ENCODE results near the gene HES3.

GRCh38 chr1:6239950-6240768 lies 3.8 kb upstream of the HES3 start:
- TF ChIP-seq, protein P1, sequence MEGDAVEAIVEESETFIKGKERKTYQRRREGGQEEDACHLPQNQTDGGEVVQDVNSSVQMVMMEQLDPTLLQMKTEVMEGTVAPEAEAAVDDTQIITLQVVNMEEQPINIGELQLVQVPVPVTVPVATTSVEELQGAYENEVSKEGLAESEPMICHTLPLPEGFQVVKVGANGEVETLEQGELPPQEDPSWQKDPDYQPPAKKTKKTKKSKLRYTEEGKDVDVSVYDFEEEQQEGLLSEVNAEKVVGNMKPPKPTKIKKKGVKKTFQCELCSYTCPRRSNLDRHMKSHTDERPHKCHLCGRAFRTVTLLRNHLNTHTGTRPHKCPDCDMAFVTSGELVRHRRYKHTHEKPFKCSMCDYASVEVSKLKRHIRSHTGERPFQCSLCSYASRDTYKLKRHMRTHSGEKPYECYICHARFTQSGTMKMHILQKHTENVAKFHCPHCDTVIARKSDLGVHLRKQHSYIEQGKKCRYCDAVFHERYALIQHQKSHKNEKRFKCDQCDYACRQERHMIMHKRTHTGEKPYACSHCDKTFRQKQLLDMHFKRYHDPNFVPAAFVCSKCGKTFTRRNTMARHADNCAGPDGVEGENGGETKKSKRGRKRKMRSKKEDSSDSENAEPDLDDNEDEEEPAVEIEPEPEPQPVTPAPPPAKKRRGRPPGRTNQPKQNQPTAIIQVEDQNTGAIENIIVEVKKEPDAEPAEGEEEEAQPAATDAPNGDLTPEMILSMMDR (conservative IDR thresholded peaks at IDR 0.05; ENCODE audit: low read length) = no peak
- TF ChIP-seq EZH2phosphoT487 (IDR thresholded peaks at IDR 0.05; ENCODE audit: borderline replicate concordance, low read depth, low read length) = no peak
